Effector memory CD4-positive, alpha-beta T cell (primary cell): Measurements from ENCODE around the gene TRMT1.
A peak's percentile ranks its signal among the peaks of the same experiment; 100 is the strongest.
"Not testable (repeated sequence)": the region's sequence is repeated elsewhere in the genome, so short reads cannot be mapped to it uniquely, and the experiment has no call there.

ENCODE experiments used
- DNase-seq, 3 donors: peaks; one replicate each; pipeline ENCODE4 v3.0.0-alpha.2; 2020
- H3K27ac ChIP-seq: 2 replicates; pipeline ENCODE4 v1.7.0; 2013; ENCODE audit warnings: mild to moderate bottlenecking, low read length, moderate library complexity; ENCODE audit not compliant: insufficient read depth, poor library complexity, severe bottlenecking
- H3K27me3 ChIP-seq: replicated peaks from 2 replicates; pipeline ENCODE4 v1.7.0; 2013; ENCODE audit warnings: mild to moderate bottlenecking, low read length; ENCODE audit not compliant: insufficient read depth, control insufficient read depth, poor library complexity, severe bottlenecking
- H3K36me3 ChIP-seq: 2 replicates; pipeline ENCODE4 v1.7.0; 2013; ENCODE audit warnings: mild to moderate bottlenecking, low read length, moderate library complexity; ENCODE audit not compliant: control insufficient read depth, insufficient read depth
- H3K4me1 ChIP-seq: 2 replicates; pipeline ENCODE4 v1.7.0; 2013; ENCODE audit warnings: low read length, mild to moderate bottlenecking; ENCODE audit not compliant: control insufficient read depth, insufficient read depth, poor library complexity, severe bottlenecking
- H3K4me3 ChIP-seq: 2 replicates; pipeline ENCODE4 v1.7.0; 2013; ENCODE audit warnings: low read length, low read depth, mild to moderate bottlenecking; ENCODE audit not compliant: insufficient read depth, poor library complexity, severe bottlenecking
- H3K9me3 ChIP-seq: 2 replicates; pipeline ENCODE4 v1.7.0; 2013; ENCODE audit warnings: mild to moderate bottlenecking, low read length, moderate library complexity; ENCODE audit not compliant: control insufficient read depth

Gene TRMT1

DNA sequence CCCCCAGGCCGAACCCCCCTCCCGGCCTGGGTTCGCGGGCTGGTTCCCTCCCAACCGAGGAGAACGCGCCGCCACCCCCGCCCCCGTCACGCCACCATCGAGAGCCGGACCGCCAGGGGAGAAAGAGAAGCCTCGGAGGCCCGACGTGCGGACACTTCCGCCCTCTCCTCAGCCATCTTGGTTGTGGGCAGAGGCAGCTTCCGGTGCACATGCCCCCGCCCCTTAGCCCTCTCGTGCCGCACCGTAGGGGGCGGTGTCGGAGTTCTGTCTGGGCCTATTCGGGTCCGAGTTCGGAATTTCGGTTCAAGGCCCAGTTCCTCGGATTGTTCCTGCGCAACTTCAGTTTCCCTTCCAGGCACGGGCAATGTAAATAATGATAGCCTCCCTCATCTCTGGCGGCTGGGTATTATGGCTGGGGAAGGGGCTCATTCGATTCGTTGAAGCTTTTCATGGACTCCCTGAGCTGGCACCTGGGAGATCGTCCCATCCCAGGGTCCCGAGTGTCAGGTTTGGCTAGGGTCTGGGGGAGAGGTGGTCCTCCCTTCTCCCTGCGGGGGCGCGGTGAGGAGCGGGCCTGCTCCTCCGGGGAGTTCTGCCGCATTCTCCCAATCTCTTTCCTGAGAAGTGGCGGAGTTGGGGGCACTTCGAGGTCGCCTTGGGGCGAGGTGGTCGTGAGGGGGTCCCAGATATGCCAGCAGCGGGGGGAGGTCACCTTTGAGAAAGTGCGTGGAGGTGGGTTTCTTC lies 33.8 kb upstream of the TRMT1 start, which contains the start of the genes IER2 and STX10:
Gene IER2 (plus strand): TSS at position 225 of the 744 bp plus-strand sequence. CDS start 2,776 bp downstream, outside the sequence.
Gene STX10 (minus strand): TSS at position 189 of the 744 bp plus-strand sequence. CDS start 202 bp downstream, outside the sequence.
- Histone ChIP-seq H3K9me3 (no peaks in the 10 kb centered on the region), H3K27ac (peak within 1 kb of the TSS; percentile 94), H3K27me3 (no peaks in the 10 kb centered on the region), H3K4me1 (no peaks in the 10 kb centered on the region), H3K4me3 (peak within 1 kb of the TSS; percentile 97), H3K36me3 (peaks cover 15% of the 10 kb centered on the region)
- peak; percentile 86 to 91 (median 91) for DNase-seq

DNA sequence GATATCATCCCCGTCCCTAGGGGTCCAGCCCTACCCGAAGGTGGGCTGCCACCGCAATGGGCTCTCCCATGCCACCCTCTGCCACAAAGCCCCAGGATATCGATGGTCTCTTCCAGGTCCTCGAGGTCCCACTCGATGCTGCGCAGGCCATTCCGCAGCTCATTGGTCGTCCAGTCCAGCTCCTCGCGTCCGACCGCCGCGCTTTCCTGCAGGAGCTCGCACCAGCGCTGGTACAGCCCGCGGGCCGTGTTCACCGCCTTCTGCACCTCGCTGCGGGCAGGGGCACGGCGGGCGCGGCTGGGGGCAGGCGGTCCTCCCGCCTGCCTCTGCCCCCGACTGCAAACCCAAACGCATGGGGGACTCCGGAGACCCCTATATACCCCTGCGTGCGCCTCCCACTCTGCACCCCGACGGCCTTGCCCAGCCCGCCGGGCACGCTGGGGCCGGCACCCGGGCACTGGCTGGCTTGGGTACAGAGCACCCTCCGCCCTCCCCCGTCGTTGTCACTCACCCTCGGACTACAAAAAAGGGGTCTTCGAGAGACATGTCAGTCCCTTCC lies 33.2 kb upstream of the TRMT1 start:
- H3K27me3 ChIP-seq: no peaks in the 10 kb centered on the region
- no peaks in the 10 kb centered on the region for H3K9me3 ChIP-seq
- H3K36me3 ChIP-seq: peaks cover 16% of the 10 kb centered on the region
- peak overlapping the region; percentile 94 for H3K27ac ChIP-seq
- no peaks in the 10 kb centered on the region for H3K4me1 ChIP-seq
- DNase-seq: no peak
- H3K4me3 ChIP-seq: peak overlapping the region; percentile 97

GRCh38 chr19:13149173-13149627 lies 32.7 kb upstream of the TRMT1 start:
- not testable (repeated sequence) for H3K27me3 ChIP-seq, H3K27ac ChIP-seq, H3K4me1 ChIP-seq, H3K9me3 ChIP-seq, DNase-seq
- Histone ChIP-seq H3K36me3 (peaks cover 19% of the 10 kb centered on the region), H3K4me3 (peak overlapping the region; percentile 97)

GRCh38 chr19:13146763-13147563 lies 30.4 kb upstream of the TRMT1 start:
- Histone ChIP-seq H3K9me3 (no peaks in the 10 kb centered on the region), H3K27me3 (no peaks in the 10 kb centered on the region), H3K4me3 (no peak overlapping the region), H3K4me1 (no peaks in the 10 kb centered on the region), H3K36me3 (peaks cover 10% of the 10 kb centered on the region), H3K27ac (no peak overlapping the region)
- DNase-seq: no peak

- H3K4me3 ChIP-seq: no peak overlapping the region
- no peaks in the 10 kb centered on the region for H3K4me1 ChIP-seq
- no peaks in the 10 kb centered on the region for H3K27me3 ChIP-seq
- DNase-seq: no peak
- peaks cover 50% of the 10 kb centered on the region for H3K36me3 ChIP-seq
- no peak overlapping the region for H3K27ac ChIP-seq
- H3K9me3 ChIP-seq: no peaks in the 10 kb centered on the region
These were observed 23.2 kb upstream of the TRMT1 start for GRCh38 chr19:13139633-13140311.

GRCh38 chr19:13138916-13139198 lies 22.3 kb upstream of the TRMT1 start:
- DNase-seq: no peak
- Histone ChIP-seq H3K27ac (no peak overlapping the region), H3K36me3 (peaks cover 41% of the 10 kb centered on the region)

DNA sequence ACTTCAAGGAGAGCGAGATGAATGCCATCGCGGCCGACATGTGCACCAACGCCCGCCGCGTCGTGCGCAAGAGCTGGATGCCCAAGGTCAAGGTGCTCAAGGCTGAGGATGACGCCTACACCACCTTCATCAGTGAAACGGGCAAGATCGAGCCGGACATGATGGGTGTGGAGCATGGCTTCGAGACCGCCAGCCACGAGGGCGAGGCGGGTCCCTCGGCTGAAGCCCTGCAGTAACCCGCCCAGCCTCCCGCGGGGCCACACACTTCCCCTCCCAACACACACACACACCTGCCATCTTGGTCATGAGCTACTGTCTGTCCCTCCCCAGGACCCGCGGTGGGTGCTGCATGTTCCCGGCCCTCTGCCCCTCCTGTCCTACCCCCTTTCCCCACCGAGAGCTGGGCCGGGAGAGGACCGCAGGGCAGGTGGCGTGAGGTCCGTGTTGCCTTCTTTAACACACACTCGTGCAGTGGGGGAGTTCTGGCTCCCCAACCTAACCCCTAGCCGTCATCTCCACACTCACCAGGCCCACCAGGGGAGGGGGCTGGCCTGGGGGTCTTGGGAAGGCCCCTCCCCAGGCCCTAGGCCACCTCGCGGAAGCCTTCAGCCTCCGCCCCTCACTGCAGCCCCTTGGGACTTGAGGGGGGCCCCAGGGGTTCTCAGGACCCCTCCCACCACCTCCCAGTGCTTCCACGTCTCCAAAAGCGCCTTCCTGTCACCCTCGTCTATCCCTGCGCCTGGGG lies 21.8 kb upstream of the TRMT1 start:
- Histone ChIP-seq H3K36me3 (peaks cover 41% of the 10 kb centered on the region), H3K27ac (no peak overlapping the region)

More at GRCh38 chr19:13138916-13139198, 22.3 kb upstream of the TRMT1 start:
- Histone ChIP-seq H3K4me3 (no peak overlapping the region), H3K27me3 (no peaks in the 10 kb centered on the region), H3K9me3 (no peaks in the 10 kb centered on the region), H3K4me1 (no peaks in the 10 kb centered on the region)

GRCh38 chr19:13137290-13137794 lies 20.8 kb upstream of the TRMT1 start:
- no peak for DNase-seq
- Histone ChIP-seq H3K27ac (no peak overlapping the region), H3K4me1 (peaks cover 12% of the 10 kb centered on the region), H3K4me3 (no peak overlapping the region), H3K36me3 (peaks cover 41% of the 10 kb centered on the region), H3K27me3 (no peaks in the 10 kb centered on the region), H3K9me3 (no peaks in the 10 kb centered on the region)

More for the DNA sequence above, 21.8 kb upstream of the TRMT1 start:
- no peak overlapping the region for H3K4me3 ChIP-seq
- H3K9me3 ChIP-seq: no peaks in the 10 kb centered on the region
- no peaks in the 10 kb centered on the region for H3K27me3 ChIP-seq
- no peak for DNase-seq
- H3K4me1 ChIP-seq: peaks cover 2% of the 10 kb centered on the region
